IPS DF 4.7 (cell line): ENCODE data around the gene LIM2.
"Not testable (repeated sequence)": the region's sequence is repeated elsewhere in the genome, so short reads cannot be mapped to it uniquely, and the experiment has no call there.

Experiments used
- DNase-seq: peaks from one replicate; pipeline ENCODE4 v3.0.0-alpha.2; 2013; ENCODE audit warnings: low spot score; ENCODE audit errors: extremely low read depth

Gene LIM2

DNA sequence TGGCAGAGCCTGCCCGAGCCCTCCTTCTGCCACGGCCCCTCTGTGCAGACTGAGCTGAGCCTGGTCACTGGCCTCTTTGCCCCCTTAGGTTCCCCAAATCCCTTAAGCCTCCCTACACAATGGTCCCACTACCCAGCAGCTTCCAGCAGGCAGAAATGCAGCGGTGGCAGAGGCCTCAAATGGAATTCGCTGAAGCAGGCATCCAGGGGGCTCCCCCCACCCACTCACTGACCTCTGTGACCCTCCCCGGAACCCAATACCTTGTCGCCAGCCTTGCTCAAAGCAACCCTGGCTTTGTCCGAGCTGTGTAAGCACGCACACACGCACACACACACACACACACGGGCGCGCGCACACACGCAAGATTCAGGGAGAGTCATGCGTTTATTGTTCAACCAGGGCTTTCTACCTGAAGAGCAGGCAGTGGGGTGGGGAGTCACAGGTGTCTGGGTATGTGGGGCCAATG lies at the start of gene LIM2:
LIM2 (minus strand) TSS at position 51 of the 466 bp plus-strand sequence. CDS start 531 bp downstream, outside the sequence.
- no peak for DNase-seq

- no peak for DNase-seq
These were observed 46.7 kb upstream of the LIM2 start for GRCh38 chr19:51434456-51434855.

- no peak for DNase-seq
These were observed 45.3 kb upstream of the LIM2 start for GRCh38 chr19:51433043-51433442.

DNA sequence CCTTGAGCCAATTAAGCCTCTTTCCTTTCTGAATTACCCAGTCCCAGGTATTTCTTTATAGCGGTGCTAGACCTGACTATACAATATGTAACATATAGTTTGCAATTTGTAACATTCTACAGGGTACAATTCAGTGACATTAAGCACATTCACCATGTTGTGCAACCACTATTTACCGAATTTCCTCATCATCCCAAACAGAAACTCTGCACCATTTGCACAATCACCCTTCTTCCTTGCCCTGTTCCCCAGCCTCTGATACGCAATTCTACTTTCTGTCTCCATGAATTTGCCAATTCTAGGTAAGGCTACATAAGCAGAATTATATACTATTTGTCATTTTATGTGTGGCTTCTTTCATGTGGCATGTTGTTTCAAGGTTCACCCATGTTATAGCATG lies 43.4 kb upstream of the LIM2 start:
- DNase-seq = no peak

GRCh38 chr19:51430221-51430620 lies 42.4 kb upstream of the LIM2 start:
- DNase-seq = no peak

- no peak for DNase-seq
These were observed 39.4 kb upstream of the LIM2 start for GRCh38 chr19:51427201-51427600.

DNA sequence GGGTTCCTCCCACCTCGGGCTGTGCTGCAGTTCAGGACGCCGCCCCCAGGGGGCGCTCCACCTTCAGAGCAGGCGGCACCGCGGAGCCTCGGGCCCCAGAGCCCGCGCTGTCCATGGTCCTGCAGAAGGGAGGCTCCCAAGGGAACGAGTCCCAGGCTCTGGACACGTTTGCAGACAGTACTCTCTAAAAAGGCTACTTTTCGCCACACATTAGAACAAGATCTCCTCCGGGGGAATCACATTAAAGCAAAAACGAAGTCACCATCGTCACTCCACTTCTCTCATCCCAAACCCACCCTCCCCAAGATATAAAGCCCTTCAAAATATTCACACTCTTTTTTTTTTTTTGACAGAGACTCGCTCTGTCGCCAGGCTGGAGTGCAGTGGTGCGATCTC lies 34.3 kb upstream of the LIM2 start:
- DNase-seq = no peak

DNA sequence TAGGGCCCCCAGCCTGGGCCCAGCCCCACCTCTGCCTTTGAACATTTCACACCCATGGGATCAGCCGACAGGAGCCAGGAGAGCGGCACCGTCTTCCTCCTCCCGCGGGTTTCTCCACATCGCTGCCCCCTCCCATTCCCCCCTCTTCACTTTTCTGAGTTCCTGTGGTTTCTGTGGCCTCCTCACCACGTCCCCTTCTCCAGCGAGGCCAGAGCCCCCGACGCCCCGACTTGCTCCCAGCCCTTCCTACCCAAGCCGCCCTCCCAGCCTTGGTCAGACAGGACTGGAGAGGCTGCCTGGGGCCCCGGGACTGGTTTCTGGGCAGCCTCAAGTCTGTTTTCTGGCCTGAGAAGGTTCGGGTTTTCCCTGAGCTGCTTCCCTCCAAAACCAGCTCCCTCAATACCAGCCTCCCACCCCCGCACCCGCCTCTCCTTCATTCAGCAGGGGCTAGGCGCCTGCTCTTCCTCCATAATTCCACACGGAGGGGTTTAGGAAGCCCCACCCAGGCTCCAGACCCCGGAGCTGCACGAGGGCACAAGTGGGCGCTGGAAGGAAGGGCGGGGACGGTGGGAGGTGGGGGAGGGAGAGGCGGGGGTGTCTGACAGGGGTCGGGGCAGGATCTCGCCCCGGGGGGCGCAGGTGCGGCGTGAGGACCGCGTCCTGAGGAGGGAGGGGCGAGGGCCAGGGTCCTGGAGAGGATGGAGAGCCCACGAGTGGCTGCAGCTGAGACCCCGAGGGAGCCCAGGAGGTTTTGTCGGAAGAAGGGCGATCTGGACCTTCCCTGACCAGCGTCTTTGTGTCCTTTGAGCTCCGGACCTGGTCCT lies 33.7 kb upstream of the LIM2 start:
- no peak for DNase-seq

DNA sequence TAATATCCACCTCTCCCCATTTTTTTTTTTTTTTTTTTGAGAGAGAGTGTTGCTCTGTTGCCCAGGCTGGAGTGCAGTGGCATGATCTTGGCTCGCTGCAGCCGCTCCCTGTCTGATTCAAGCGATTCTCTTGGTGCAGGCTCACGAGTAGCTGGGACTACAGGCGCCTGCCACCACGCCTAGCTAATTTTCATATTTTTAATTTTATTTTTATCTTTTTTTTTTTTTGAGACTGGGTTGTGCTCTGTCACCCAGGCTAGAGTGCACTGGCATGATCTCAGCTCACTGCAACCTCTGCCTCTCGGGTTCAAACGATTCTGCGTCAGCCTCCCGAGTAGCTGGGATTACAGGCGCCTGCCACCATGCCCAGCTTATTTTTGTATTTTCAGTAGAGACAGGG lies 32.7 kb upstream of the LIM2 start:
- not testable (repeated sequence) for DNase-seq

DNA sequence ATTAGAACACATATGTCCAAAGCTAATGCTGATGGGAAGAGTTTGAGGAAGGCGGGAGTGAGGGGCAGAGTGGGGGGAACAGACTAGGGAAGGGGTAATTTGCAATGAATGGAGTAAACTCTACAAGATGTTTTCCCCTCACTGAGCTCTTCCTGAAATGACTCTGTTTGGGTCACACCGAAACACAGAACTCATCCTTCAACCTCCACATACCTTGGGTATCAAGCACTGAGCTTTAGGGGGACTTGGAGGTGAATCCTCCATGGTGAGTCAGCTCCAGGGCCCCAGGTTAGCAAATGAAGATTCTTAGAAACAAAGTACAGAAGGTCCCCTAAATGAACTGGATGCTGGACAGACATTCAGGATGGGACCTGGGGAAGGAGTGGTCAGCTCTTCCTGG lies 30.9 kb upstream of the LIM2 start:
- no peak for DNase-seq

GRCh38 chr19:51417810-51418157 lies 30.0 kb upstream of the LIM2 start:
- no peak for DNase-seq

- DNase-seq = no peak
These were observed 29.5 kb upstream of the LIM2 start, which contains the start of gene SIGLEC10 for GRCh38 chr19:51417107-51417809. Gene SIGLEC10 (minus strand): TSS chr19:51417642. CDS start chr19:51417581, 61 bp downstream.

DNA sequence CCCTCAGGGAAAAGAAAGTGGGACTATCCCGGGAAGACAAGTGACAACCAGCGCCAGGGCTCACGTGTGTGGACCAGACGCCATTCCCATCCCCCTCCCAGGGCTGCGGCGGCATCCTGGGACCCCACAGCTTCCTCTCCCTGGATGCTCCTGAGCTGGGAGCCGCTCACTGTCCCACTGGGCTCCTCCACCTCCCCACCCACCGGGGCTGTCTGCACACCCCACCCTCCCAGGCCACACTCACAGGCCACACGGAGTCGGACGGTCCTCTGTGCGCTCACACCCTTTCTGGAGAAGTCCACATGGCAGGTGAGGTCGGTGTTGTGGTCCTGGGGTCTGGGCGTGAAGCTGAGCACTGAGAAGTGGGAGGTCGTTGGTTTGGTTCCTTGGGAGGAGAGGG lies 28.6 kb upstream of the LIM2 start:
- DNase-seq = not testable (repeated sequence)

- DNase-seq = no peak
These were observed 27.4 kb upstream of the LIM2 start for GRCh38 chr19:51415187-51415586.

DNA sequence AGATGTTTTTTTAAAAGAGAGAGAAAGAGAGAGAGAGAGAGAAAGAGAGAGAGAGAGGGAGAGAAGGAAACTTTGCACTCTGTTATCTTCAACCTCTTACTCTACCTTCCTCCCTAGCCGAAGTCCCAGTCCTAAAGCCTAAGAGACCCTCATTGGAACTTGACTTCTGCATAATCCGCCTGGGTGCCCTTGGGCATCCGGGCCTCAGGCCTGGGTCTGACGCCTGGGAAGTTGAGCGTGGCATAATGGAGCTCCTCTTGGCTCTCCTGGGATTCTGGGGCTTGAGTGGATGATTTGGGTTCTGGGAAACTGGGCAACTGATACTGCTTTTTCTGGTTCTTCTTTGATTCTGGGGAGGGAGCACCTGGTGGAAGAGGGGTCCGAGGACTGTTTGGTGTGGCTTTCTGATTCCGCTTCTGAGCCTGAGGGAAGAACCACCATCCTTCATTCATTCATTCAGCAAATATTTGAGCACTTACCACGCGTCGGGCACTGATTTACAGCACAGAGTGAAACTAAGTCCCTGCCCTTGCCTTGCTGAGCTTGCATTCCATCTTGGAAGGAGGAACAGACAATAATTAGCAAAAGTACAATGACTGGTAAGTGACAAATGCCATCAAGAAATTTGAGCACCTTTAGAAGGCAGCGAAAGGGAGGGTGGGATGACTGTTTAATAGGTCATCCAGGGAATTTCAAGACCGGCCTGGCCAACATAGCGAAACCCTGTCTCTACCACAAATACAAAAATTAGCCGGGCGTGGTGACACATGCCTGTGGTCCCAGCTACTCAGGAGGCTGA lies 23.4 kb upstream of the LIM2 start:
- no peak for DNase-seq

GRCh38 chr19:51407511-51408131 lies 19.8 kb upstream of the LIM2 start:
- no peak for DNase-seq

- no peak for DNase-seq
These were observed 14.3 kb upstream of the LIM2 start for GRCh38 chr19:51402117-51402516.

GRCh38 chr19:51399936-51400335 lies 12.2 kb upstream of the LIM2 start:
- not testable (repeated sequence) for DNase-seq

DNA sequence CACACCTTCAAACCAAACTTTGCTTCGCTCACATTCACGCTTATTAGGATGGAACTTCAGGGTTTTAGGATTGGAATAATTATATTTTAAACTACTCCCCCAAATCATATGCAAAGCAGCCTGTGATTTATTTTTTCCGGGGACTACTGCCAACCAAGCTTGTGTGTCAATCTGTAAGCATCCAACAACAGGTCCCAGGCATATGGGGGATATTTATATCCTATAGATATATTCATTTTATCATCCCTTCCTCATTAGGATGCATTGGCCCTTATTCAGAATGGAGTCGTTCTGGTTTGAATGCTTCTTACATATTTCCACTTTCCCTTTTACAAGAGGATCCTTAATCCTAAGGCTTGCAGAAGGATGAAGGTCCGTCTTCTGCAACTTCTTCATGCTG lies 11.5 kb upstream of the LIM2 start:
- no peak for DNase-seq

DNA sequence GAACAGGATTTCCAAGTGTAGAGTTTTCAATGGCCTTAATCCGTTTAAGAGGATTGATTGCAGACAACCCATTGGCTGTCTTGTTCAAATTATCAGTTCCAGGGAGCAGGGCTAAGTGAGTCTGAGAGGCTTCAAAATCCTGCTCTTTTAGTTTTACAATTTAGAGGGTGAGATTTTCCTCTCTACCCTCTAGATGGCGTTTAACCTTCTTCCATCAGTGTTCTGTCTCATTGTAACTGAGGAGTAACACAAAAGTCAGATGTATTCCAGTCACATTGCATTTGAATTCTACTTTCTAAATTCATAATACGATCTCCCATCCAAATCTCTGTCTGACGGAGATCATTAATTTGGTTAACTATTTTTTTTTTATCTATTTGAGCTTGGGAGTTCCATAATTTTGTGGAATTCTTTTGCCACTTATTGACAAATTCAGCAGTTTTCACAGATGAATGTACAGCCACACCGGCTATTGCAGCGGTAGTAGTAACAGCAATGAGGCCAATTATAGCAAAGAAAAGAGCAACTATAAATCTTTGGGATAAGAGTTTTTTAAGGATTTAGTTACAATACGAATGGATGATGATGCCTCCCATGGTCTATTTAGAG lies 10.4 kb upstream of the LIM2 start:
- no peak for DNase-seq

DNA sequence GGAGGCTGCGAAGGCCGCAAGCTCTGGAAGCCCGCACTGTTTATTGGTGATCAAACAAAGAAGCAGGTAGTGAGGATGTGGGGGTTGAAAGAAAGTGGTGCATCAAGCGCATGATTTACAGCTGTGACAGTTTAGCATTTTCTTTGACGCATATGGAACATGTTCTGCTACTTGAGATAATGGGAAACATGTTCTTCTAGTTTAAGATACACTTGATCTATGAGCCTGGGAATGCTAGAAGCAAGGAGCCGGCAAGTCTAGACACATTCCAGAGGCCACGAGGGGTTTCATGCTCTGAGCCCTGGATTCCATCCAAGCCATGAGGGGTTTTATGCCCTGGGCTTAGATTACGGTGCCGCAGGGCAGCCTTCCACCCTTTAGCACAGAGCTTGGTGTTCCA lies 9.7 kb upstream of the LIM2 start:
- DNase-seq = not testable (repeated sequence)
